ENCODE results near the gene GPATCH2.

DNA sequence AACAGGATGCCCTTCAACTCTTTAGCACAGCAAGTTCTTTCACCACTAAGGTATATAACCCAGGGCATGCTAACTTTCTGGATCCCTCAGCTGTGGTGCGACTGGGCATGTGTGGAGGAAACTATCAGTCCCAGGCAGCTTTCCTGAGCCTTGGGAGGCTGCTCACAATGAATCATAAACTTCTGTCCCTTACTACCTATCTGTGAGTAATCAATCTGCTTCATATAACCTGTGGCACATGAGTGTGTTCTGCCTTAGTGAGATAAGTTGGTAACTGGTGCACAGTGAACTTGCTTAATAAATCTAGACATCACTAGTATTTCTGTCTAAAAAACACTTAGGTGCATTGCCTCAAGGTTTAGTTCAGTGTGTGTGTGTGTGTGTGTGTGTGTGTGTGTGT is 158.0 kb downstream of the GPATCH2 start:
- TF ChIP-seq, protein P1, sequence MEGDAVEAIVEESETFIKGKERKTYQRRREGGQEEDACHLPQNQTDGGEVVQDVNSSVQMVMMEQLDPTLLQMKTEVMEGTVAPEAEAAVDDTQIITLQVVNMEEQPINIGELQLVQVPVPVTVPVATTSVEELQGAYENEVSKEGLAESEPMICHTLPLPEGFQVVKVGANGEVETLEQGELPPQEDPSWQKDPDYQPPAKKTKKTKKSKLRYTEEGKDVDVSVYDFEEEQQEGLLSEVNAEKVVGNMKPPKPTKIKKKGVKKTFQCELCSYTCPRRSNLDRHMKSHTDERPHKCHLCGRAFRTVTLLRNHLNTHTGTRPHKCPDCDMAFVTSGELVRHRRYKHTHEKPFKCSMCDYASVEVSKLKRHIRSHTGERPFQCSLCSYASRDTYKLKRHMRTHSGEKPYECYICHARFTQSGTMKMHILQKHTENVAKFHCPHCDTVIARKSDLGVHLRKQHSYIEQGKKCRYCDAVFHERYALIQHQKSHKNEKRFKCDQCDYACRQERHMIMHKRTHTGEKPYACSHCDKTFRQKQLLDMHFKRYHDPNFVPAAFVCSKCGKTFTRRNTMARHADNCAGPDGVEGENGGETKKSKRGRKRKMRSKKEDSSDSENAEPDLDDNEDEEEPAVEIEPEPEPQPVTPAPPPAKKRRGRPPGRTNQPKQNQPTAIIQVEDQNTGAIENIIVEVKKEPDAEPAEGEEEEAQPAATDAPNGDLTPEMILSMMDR (conservative IDR thresholded peaks at IDR 0.05; ENCODE audit: low read depth, low read length), result no peak
- no peak for TF ChIP-seq EZH2 (IDR thresholded peaks at IDR 0.05; ENCODE audit: low read length, unreplicated experiment)
- no peak for TF ChIP-seq EZH2phosphoT487 (IDR thresholded peaks at IDR 0.05; ENCODE audit: borderline replicate concordance, low read length)
